NCI-H748 (cell line): ENCODE measurements around the gene MXD3.
"Not testable (repeated sequence)": the region's sequence is repeated elsewhere in the genome, so short reads cannot be mapped to it uniquely, and the experiment has no call there.

Experiments
- DNase-seq: peaks from one replicate; lab custom pipeline; 2025; ENCODE audit not compliant: unreplicated experiment; lab: John Stamatoyannopoulos, UW

Gene MXD3

GRCh38 chr5:177343777-177344176, 32.1 kb upstream of the MXD3 start:
- no peak for DNase-seq

GRCh38 chr5:177343000-177343399, 31.3 kb upstream of the MXD3 start:
- DNase-seq = not testable (repeated sequence)

- DNase-seq = no peak
Observed at GRCh38 chr5:177339107-177339638, 27.5 kb upstream of the MXD3 start.

- DNase-seq = no peak
Observed at GRCh38 chr5:177338251-177339106, 26.8 kb upstream of the MXD3 start.

GRCh38 chr5:177336603-177337494, 25.2 kb upstream of the MXD3 start:
- DNase-seq = no peak

- DNase-seq = no peak
Observed at GRCh38 chr5:177336112-177336511, 24.4 kb upstream of the MXD3 start.

- DNase-seq = no peak
Observed at GRCh38 chr5:177335701-177336065, 24.0 kb upstream of the MXD3 start.

- DNase-seq = no peak
Observed at GRCh38 chr5:177334781-177335700, 23.3 kb upstream of the MXD3 start.

- no peak for DNase-seq
Observed at GRCh38 chr5:177334155-177334551, 22.5 kb upstream of the MXD3 start.

GRCh38 chr5:177333420-177334154, 21.9 kb upstream of the MXD3 start:
- DNase-seq = no peak

- no peak for DNase-seq
Observed at GRCh38 chr5:177332896-177333260, 21.2 kb upstream of the MXD3 start.

GRCh38 chr5:177332031-177332895, 20.6 kb upstream of the MXD3 start:
- no peak for DNase-seq

- no peak for DNase-seq
Observed at GRCh38 chr5:177330991-177331842, 19.5 kb upstream of the MXD3 start.

- no peak for DNase-seq
Observed at GRCh38 chr5:177329883-177330282, 18.2 kb upstream of the MXD3 start.

- DNase-seq = no peak
Observed at GRCh38 chr5:177328545-177329231, 17.0 kb upstream of the MXD3 start.

GRCh38 chr5:177327539-177328522, 16.1 kb upstream of the MXD3 start:
- no peak for DNase-seq
